ENCODE data around the gene ZNF649.
A peak's percentile ranks its signal among the peaks of the same experiment; 100 is the strongest.
"Not testable (repeated sequence)": the region's sequence is repeated elsewhere in the genome, so short reads cannot be mapped to it uniquely, and the experiment has no call there.

The ZNF649 gene

DNA sequence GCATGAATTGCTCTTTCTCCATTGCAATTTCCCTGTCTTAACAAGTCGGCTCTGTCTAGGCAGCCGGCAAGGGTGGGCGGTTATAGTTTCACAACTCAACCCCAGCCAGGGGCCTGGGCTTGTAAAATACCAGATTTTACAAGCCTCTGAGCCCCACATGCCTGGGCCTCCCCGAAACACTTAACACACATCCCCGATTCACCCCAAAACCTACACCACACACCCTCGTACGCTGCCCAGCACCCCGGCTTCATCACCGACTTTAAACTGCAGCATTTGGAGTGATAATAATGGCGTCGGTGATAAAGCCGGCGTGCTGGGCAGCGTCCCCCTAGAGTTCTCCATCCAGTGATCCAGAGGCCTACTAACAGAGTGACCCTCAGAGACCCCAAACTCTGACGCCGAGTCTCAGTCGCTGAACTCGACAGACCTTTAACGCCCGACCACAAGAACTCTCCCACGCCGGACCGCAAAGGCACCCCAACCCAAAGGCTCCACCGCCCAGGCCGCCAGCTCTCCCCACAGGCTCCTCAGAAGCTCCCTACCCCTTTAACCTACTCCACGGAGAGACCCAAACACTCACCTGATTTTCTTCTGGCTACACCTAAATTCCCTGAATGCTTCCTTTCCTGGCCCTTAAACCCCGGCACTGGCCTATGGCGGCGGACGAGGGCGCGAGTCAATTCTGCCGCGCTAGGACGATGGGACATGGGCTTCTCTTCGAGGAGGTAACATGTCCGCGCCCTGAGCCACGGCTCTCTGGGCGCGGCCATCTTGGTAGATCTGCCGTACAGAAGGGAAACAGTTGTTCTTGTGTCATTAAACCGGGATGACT lies at the start of gene ZNF649:
TSS of gene ZNF649 (minus strand) at position 687 of the 835 bp plus-strand sequence. CDS start 4,910 bp downstream, outside the sequence.
- peak; percentile 54 to 71 for DNase-seq (ENCODE audit: low read depth in 2 of 2)

DNA sequence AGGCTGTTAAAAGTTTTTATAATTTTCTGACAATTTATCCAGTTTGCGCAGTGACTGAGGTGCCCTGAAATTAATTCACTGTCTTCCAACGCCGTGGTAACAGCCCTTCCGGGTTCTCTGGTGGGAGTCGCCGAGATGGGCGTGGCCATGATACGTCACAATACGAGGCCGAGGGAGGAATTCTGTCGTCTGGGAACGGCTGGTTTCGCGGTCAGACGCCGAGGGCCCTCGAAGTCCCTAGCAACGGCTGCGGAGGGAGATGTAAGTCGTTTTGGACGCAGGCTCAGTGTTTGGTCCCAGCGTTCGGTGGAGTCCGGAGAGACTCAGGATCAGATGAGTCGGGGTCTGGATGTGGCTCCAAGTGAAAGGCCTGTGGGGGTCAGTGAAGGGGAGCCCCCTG lies 44.2 kb upstream of the ZNF649 start:
- DNase-seq (ENCODE audit: low read depth in 2 of 2), result no peak

DNA sequence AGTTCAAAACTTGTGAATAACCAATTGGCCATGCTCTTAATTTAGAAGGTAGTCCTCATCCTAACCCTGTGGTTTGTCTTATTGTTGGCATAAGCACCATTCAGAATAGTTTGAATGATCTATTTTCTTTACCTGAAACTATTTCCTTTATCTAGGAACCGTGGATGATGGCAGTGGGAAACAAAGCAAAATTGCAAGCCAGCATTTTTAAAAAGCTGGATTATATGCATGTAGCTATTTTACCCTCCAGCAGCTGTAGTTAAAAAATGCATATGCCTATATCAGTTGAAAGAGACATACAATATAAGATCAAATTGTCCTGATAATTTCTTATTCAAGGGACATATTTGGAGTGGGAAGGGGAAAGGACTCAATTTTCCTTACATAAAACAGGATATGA lies 41.8 kb upstream of the ZNF649 start:
- DNase-seq (ENCODE audit: low read depth in 2 of 2), result no peak

DNA sequence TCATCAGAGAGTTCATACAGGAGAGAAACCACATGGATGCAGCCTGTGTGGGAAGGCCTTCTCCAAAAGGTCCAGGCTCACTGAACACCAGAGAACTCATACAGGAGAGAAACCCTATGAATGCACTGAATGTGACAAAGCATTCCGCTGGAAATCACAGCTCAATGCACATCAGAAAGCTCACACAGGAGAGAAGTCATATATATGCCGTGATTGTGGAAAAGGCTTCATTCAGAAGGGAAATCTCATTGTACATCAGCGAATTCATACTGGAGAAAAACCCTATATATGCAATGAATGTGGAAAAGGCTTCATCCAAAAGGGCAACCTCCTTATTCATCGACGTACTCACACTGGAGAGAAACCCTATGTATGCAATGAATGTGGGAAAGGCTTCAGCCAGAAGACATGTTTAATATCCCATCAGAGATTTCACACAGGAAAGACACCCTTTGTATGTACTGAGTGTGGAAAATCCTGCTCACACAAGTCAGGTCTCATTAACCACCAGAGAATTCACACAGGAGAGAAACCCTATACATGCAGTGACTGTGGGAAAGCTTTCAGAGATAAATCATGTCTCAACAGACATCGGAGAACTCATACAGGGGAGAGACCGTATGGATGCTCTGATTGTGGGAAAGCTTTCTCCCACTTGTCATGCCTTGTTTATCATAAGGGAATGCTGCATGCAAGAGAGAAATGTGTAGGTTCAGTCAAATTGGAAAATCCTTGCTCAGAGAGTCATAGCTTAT lies 40.2 kb upstream of the ZNF649 start:
- no peak for DNase-seq (ENCODE audit: low read depth in 2 of 2)

DNA sequence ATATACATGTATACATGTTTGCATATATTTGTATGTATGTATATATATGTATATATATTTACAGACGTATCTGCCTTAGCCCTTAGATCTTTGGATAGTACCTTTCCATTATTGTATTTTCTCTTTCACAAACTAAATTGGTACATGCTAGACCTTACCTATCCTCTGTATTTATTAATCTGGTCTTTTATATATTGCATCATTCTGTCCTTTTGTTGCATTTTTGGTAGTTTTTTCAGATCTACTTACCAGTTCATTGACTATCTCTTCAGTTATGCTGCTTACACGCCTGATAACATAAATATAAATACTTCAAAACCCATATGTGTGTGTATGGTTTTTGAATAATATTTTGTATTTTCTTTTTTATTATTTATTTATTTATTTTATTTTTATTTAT lies 34.1 kb upstream of the ZNF649 start:
- no peak for DNase-seq (ENCODE audit: low read depth in 2 of 2)

DNA sequence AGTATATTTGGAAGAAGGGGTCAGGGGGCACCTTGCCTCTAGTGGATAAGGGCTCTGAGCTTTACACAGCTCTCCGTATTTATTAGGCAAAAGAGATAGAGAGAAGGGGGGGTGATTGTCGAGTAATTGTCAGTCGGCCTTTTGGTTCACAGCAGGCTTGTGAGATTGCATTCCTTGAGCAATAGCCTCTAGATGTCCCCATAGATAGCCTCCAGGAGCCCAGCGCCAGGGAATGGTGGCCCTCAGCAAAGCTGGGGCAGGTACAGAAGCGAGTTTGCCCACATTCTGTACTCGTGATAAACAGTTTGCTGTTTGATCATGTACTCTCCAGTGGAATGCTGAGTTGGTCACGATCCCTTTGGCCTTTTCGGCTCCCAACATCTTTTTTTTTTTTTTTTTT lies 27.1 kb upstream of the ZNF649 start:
- DNase-seq (ENCODE audit: low read depth in 2 of 2), result no peak

DNA sequence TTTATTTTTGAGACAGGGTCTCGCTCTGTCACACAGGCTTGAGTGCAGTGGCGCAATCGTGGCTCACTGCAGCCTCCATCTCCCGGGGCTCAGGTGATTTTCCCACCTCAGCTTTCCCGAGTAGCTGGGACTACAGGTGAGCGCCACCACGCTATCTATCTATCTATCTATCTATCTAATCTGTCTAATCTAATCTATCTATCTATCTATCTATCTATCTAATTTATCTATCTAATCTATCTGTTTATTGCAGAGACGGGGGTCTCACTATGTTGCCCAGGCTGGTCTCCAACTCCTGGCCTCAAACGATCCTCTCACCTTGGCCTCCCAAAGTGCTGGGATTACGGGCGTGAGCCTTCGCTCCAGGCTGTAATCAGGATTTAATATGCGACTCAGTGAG lies 23.0 kb upstream of the ZNF649 start:
- DNase-seq (ENCODE audit: low read depth in 2 of 2), result no peak

DNA sequence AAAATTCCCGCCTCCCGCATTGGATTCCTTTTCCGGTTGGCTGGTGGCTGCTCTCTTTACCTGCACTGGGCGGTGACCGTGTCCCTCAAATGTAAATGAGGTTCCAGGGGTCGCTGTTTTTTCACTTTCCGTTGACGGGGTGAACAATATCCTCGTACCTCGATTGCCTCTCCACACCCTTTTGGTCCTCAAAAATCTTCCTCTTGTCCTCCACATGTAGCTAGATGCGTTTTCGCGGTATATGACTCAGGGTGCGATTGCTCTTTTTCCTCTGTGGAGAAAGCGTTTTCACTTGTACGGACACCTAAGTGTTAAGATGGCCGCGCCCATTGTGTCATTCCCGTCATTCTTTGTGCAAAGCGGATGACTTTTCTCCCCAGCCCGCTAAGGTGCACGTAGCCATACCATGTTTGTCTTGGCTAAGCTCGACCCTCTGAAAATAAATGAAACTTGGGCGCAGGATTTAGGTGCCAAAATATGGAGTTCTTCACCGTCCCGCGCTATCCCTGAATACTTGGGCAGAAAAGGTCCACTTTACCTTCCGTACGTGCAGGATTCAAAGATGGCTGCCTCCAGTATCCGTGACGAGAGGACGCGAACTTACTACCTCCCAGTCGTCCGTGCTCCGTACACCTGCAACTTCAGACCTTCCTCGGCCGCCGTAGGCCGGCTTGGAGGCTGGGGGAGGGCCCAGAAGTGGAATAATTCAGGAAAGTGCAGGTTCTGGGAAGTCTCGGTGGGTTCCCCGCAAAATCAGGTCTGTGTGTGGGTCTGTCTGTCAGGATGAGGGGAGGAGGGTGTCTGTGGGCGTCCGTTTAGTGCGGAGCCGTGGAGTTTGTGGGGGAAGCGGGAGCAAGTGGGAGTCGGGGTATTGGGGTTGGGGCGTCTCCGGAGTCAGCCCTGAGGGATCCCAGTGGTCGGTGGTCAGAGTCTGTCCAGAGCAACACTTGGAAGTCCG lies 22.2 kb upstream of the ZNF649 start, which contains the start of gene ZNF613:
TSS of gene ZNF613 (plus strand) at position 689 of the 958 bp plus-strand sequence. CDS start 8,749 bp downstream, outside the sequence.
- peak; percentile 54 to 73 for DNase-seq (ENCODE audit: low read depth in 2 of 2)

DNA sequence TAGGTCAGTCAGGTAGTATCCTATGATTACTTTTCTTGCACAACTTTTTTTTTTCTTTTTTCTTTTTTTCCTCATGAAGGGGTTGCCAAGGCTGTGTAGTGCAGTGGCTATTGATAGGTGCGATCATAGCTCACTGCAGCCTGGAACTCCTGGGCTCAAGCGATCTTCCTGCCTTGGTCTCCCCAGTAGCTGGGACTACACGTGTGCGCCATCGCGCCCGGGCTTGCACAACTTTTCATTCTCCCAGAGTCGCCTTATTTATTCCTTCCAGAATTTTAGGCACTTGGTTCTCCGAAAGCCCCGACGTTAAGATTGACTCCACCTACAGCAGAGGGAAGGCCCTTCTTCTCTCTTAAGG lies 21.6 kb upstream of the ZNF649 start:
- DNase-seq (ENCODE audit: low read depth in 2 of 2), result no peak

DNA sequence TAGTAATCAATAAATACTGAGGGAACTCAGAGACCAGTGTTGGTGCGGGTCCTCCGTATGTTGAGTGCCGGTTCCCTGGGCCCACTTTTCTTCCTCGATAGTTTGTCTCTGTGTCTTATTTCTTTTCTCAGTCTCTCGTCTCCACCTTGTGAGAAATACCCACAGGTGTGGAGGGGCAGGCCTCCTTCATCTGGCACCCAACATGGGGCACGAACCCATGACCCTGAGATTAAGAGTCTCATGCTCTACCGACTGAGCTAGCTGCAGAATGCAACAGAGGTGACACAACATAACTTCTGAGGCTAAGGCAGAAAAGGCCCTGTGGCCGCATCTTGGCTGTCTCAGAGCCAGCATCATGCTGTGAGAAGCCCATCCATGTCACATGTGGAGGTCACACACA lies 17.1 kb upstream of the ZNF649 start:
- no peak for DNase-seq (ENCODE audit: low read depth in 2 of 2)

DNA sequence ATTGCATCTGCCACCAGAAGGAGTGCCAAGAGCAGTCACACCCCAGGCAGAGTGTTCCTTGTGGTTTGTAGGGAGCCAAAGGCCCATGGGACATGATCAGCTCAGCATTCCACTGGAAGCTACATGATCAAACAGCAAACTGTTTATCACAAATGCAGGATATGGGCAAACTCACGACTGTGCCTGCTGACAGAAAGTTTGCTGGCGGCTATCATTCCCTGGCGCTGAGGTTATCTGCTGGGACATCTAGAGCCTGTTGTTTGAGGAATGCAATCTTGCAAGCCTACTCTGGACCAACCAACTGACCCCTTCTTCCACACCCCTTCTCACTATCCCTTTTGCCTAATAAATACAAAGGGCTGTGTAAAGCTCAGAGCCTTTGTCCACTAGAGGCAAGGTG lies 14.8 kb upstream of the ZNF649 start:
- no peak for DNase-seq (ENCODE audit: low read depth in 2 of 2)

DNA sequence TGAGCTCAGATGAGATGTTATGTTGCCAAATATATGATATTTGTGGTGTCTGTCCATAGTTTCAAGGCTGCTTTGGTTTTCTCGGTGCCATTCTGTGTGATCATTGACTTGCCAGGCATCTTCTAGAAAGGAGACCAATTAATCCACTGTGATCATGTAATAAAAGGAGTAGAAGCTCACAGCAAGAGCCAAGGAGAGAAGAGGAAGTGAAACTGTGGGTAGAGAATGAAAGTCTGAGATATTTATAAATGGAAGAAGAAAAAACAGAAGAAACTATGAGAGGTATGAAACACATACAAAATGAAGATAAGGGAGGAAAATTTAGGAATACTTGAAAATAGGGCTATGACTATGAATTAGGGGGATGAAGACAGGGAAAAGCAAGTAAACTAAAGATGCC lies 11.3 kb upstream of the ZNF649 start:
- no peak for DNase-seq (ENCODE audit: low read depth in 2 of 2)

DNA sequence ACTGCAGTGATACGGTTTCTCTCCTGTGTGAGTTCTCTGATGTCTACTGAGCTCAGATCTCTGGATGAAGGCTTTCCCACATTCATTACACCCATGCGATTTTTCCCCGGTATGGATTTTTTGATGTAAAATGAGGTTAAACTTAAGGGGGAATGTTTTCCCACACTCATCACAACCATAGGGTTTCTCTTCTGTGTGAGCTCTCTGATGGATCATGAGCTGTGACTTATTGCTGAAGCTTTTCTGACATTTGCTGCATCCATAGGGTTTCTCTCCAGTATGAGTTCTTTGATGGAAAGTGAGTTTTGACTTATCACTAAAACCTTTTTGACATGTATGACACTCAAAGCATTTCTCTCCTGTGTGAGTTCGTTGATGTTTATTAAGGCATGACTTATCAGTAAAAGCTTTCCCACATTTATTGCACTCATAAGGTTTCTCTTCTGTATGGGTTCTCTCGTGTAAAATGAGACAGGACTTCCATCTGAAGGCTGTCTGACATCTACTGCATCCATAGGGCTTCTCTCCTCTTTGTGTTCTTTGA lies 10.6 kb upstream of the ZNF649 start:
- DNase-seq (ENCODE audit: low read depth in 2 of 2), result no peak

DNA sequence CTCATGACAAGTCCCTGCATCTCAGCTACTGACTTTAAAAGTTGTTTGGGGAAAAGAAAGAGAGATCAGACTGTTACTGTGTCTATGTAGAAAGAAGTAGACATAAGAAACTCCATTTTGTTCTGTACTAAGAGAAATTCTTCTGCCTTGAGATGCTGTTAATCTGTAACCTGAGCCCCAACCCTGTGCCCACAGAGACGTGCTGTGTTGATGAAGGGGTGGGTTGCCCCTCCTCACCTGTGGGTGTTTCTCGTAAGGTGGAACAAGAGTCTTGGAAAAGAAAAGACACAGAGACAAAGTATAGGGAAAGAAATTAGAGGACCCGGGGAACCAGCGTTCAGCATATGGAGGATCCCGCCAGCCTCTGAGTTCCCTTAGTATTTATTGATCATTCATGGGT lies 3.2 kb upstream of the ZNF649 start:
- not testable (repeated sequence) for DNase-seq (ENCODE audit: low read depth in 2 of 2)

DNA sequence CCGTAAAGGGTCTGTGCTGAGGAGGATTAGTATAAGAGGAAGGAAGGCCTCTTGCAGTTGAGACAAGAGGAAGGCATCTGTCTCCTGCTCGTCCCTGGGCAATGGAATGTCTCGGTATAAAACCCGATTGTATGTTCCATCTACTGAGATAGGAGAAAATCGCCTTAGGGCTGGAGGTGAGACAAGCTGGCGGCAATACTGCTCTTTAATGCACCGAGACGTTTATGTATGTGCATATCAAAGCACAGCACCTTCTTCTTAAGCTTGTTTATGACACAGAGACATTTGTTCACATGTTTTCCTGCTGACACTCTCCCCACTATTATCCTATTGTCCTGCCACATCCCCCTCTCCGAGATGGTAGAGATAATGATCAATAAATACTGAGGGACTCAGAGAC lies 1.3 kb upstream of the ZNF649 start:
- DNase-seq (ENCODE audit: low read depth in 2 of 2), result not testable (repeated sequence)

DNA sequence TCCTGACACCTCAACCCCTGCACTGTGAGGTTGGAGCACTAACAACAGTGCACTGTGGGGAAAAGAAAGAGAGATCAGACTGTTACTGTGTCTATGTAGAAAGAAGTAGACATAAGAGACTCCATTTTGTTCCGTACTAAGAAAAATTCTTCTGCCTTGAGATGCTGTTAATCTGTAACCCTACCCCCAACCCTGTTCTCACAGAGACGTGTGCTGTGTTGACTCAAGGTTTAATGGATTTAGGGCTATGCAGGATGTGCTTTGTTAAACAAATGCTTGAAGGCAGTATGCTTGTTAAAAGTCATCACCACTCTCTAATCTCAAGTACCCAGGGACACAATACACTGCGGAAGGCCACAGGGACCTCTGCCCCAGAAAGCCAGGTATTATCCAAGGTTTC lies 822 bp upstream of the ZNF649 start:
- not testable (repeated sequence) for DNase-seq (ENCODE audit: low read depth in 2 of 2)

DNA sequence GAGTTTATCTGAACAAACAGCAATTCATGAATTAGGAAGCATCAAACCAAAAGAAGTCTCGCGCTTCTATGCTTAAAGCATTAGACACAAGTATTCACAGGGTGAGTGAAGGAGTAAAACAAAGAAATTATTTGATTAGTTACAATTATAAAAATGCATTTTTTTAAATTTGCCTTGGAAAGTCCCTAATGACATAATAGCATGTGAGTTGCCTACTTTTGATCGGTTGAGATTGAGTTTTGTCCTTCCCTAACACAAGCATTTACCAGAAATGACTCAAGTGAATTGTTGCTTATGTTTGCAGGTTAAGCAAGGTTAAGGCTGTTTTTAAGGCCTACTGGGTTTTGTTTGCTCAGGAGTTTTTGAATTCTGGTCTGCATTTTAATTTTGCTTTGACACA lies 389 bp upstream of the ZNF649 start:
- no peak for DNase-seq (ENCODE audit: low read depth in 2 of 2)

DNA sequence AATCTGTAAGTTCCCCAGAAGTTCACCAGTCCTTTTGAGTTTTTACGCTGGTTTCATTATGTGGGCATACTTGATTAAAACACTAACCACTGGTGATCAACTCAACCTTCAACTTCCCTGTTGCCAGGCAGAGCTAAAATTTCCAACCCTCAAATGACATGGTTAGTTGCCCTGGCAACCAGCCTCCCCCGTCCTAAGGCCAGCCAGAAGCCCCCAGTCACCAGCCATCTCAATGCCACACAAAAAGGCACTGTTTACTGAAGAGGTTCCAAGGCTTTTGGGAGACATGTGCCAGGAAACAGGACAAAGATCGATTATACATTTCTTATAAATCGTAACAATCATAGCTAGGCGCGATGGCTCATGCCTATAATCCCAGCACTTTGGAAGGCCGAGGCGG lies 1.6 kb downstream of the ZNF649 start:
- no peak for DNase-seq (ENCODE audit: low read depth in 2 of 2)

DNA sequence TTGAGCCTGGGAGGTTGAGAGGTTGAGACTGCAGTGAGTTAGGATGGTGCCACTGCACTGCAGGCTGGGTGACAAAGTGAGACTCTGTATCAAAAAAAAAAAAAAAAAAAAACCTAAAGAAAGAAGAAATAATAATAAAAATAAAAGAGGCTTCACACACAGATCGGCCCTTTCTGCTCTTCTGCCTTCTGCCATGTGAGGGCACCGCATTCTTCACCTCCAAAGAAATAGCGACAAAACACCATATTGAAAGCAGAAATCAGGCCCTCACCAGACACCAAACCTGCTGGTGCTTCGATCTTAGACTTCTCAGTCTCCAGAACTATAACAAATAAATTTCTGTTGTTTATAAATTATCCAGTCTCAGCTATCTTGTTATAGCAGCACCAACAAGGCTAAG lies 3.0 kb downstream of the ZNF649 start:
- DNase-seq (ENCODE audit: low read depth in 2 of 2), result no peak

DNA sequence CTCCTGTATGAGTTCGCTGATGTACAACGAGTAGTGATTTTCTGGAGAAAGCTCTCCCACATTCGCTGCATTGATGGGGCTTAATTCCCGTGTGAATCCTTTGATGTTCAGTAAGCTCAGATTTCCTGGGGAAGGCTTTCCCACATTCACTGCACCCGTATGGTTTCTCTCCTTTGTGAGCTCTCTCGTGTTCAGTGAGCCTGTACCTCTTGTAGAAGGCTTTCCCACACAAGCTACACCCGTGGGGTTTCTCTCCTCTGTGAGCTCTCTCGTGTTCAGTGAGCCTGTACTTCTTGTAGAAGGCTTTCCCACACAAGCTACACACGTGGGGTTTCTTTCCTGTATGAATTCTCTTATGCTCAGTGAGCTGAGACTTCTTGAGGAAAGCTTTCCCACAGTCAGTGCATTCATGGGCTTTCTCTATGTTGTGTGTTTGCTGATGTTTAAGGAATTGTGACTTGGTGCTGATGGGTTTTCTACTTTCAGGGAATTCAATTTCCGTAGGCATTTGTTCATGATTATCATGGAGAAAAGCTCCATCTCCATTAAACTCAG lies 13.5 kb downstream of the ZNF649 start:
- no peak for DNase-seq (ENCODE audit: low read depth in 2 of 2)

DNA sequence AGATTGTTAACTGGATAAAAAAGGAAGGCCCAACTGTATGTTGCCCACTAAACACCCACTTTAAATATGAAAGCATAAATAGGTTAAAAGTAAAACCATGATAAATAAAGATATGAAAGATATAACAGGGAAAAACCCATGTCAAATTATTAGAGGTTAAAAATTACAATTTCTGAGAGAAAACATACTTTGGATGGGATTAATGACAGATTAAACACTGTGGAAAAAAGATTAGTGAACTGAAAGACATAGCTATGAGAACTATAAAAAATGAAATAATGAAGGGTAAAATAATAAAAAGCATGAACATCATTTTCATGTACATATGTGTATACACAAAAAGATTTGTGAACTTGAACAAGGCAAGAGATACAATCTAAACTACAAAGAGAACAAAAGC lies 14.9 kb downstream of the ZNF649 start:
- DNase-seq (ENCODE audit: low read depth in 2 of 2), result no peak

Measured in stimulated activated CD8-positive, alpha-beta memory T cell treated with anti-CD3 and anti-CD28 coated beads, Interleukin-2, amount 100 ng/mL, for 48 hours (primary cell).